NCI-H187 treated with DMSO at 0.1 percent for 48 hours (cell line): Measurements from ENCODE around the gene APOA1.

ENCODE experiments used
- DNase-seq: peaks from one replicate; lab custom pipeline; 2025; lab: John Stamatoyannopoulos, UW

The APOA1 gene

GRCh38 chr11:116833816-116834534, 3.4 kb downstream of the APOA1 start:
- no peak for DNase-seq

DNA sequence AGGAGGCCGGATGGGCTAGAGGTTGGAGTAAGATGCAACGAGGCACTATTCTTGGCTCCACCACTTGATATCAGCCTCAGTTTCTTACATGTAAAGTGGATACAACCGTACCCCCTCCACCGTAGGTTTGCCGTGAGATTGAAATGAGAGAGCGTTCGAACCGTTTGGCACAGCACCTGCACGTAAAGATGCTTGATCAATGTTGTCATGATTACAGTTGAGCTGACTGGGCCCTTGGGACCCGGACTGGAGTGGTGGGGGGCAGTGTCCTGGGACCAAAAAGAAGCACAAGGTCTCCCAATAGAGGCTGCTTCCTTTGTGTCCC, 4.0 kb downstream of the APOA1 start:
- no peak for DNase-seq

- no peak for DNase-seq
These were observed 4.8 kb downstream of the APOA1 start for GRCh38 chr11:116832350-116833290.

GRCh38 chr11:116831790-116832349, 5.6 kb downstream of the APOA1 start:
- no peak for DNase-seq

DNA sequence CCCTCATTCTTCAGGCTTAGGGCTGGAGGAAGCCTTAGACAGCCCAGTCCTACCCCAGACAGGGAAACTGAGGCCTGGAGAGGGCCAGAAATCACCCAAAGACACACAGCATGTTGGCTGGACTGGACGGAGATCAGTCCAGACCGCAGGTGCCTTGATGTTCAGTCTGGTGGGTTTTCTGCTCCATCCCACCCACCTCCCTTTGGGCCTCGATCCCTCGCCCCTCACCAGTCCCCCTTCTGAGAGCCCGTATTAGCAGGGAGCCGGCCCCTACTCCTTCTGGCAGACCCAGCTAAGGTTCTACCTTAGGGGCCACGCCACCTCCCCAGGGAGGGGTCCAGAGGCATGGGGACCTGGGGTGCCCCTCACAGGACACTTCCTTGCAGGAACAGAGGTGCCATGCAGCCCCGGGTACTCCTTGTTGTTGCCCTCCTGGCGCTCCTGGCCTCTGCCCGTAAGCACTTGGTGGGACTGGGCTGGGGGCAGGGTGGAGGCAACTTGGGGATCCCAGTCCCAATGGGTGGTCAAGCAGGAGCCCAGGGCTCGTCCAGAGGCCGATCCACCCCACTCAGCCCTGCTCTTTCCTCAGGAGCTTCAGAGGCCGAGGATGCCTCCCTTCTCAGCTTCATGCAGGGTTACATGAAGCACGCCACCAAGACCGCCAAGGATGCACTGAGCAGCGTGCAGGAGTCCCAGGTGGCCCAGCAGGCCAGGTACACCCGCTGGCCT, 7.1 kb downstream of the APOA1 start:
- no peak for DNase-seq

GRCh38 chr11:116829525-116830183, 7.8 kb downstream of the APOA1 start, which contains the start of gene APOC3:
Gene APOC3, plus strand, starts transcription at chr11:116829907. Its CDS starts 676 bp downstream, at chr11:116830583.
- no peak for DNase-seq

DNA sequence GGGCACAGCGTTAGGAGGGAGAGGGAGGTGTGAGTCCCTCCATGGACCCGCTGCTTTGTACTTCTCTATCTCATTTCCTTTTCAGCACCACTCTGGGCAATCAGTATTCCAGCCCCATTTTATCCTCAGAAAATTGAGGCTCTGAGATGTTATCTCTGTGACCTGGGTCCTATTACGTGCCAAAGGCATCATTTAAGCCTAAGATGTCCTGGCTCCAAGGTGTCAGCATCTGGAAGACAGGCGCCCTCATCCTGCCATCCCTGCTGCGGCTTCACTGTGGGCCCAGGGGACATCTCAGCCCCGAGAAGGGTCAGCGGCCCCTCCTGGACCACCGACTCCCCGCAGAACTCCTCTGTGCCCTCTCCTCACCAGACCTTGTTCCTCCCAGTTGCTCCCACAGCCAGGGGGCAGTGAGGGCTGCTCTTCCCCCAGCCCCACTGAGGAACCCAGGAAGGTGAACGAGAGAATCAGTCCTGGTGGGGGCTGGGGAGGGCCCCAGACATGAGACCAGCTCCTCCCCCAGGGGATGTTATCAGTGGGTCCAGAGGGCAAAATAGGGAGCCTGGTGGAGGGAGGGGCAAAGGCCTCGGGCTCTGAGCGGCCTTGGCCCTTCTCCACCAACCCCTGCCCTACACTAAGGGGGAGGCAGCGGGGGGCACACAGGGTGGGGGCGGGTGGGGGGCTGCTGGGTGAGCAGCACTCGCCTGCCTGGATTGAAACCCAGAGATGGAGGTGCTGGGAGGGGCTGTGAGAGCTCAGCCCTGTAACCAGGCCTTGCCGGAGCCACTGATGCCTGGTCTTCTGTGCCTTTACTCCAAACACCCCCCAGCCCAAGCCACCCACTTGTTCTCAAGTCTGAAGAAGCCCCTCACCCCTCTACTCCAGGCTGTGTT, 8.5 kb downstream of the APOA1 start:
- no peak for DNase-seq

- DNase-seq, result no peak
These were observed 10.0 kb downstream of the APOA1 start for GRCh38 chr11:116827461-116827860.

DNA sequence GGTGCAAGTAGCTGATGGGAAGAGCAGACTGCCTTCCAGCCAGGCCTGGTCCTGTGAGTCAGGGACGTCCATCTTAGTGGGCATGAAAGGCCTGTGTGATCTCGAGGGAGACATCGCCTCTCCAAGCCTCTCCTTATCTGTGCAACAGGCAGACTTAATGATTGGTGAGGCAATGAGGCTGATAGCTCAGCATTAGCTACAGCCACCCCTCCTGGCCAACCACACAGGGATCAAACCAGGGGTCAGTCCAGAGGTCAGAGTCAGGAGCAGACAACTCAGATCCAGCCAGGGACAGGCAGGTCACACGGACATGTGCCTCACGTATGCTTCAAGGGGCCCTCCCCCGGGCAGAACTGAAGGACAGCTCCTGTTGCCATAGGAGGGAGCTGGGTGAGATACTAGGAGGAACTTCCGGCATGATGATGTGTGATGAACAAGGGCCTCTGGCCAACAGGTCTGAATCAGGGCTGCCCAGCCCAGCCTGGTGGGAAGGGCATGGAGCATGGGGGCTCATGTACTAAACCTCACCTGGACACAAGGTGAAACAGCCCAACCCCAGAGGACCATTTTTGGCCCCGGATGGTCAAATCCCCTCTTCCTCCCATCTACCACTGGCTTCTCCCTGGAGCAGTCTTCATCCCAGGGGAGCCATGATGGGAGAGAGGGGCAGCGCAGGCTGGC, 10.5 kb downstream of the APOA1 start:
- DNase-seq, result no peak

- no peak for DNase-seq
These were observed 11.3 kb downstream of the APOA1 start for GRCh38 chr11:116825854-116826750.

- DNase-seq, result no peak
These were observed 12.0 kb downstream of the APOA1 start for GRCh38 chr11:116825434-116825833.

- DNase-seq, result no peak
These were observed 14.2 kb downstream of the APOA1 start, which contains the start of gene APOA4 for GRCh38 chr11:116823031-116823843. Gene APOA4, minus strand, starts transcription at chr11:116823304. Its CDS starts 113 bp downstream, at chr11:116823191.

- DNase-seq, result no peak
These were observed 14.8 kb downstream of the APOA1 start for GRCh38 chr11:116822575-116822974.

DNA sequence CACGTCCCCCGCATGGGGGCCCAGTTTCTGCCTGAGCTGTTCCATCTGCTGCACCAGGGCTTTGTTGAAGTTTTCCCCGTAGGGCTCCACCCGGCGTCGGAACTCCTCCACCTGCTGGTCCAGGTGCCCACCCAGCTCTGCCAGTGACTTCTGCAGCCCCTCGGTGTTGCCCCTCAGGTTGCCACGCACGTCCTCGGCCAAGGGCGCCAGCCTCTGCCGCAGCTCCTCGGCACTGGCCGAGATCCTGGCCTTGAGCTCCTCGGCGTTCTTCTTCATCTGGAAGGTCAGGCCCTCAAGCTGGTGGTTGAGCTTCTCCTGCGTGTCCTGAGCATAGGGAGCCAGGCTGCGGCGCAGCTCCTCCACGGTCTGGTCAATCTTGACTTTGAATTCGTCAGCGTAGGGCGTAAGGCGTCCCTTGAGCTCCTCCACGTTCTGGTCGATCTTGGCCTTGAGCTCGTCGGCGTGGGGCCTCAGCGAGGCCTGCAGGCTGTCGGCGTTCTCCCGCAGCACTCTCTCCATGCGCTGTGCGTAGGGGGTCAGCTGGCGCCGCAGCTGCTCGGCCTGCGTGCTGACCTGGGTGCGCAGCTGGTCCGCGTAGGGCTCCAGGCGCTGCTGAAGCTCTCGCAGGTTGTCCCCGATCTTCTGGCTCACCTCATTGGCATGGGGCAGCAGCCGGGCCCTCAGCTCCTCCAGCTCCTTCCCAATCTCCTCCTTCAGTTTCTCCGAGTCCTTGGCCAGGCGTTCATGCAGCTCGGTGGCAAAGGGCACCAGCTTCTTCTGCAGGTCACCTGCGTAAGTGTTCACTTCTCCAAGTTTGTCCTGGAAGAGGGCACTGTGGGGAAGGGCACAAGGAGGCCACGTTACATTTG, 16.1 kb downstream of the APOA1 start:
- DNase-seq, result no peak

DNA sequence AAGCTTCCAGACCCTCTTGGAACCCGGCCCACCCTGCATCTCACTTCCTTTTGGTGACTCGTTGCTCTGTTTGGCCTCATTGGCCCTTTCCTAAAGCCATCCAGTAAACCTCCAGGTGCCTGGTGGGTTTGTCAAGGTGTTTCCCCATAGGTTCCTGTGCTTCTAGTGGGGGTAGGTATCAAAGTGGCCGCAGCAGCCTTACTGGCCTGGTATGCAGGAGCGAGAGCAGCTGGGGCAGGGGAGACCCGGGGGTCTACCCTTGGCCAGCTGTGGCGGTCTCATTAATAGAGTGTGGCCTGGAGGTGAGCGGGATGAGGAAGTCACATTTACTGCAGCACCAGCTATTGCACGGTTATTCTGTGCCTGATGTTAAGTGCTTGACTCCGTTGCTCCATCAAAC, 18.4 kb downstream of the APOA1 start:
- DNase-seq, result no peak

DNA sequence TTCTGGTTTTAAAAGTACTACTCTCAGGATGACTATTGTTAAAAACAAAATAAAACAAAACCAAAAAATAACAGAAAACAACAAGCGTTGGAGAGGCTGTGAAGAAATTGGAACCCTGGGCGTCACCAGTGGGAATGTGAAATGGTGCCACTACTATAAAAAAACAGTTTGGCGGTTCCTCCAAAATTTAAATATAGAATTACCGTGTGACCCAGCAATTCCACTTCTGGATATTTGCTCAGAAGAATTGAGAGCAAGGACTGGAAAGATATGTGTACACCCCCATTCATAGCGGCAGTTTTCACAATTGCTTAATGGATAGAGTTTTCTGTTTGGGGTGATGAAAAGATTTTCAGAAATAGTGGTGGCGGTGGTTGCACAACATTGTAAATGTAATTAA, 22.9 kb downstream of the APOA1 start:
- no peak for DNase-seq
